IMR-90 (cell line): ENCODE measurements around the gene PANK4. TPM values are rescaled to one million over a fixed set of nuclear protein-coding genes. Genes with fewer than 3 reads are reported as not detected.

Experiments
- ATAC-seq: fragments of 200-7000 bp; cut with Tn5 transposase; 2 replicates; pipeline ENCODE4 v1.9.1; 2020; ENCODE audit warnings: low read depth, mild to moderate bottlenecking, moderate library complexity
- BruUV-seq: library from RNA; stranded (reverse); fragments of 400-500 nt; replicated peaks from 2 replicates; lab custom pipeline; 2021; lab: Mats Ljungman, UMichigan
- CTCF ChIA-PET: fragments of 300-600 bp; formaldehyde crosslinking; extraction: SDS; loops from one replicate; lab custom pipeline; 2021; ENCODE audit warnings: antibody characterized with exemption; lab: Yijun Ruan, JAX
- POLR2A ChIA-PET: fragments of 300-600 bp; sonication (Branson Sonifier 250); formaldehyde crosslinking; loops from one replicate; lab custom pipeline; 2022; ENCODE audit warnings: antibody characterized with exemption; ENCODE audit not compliant: unreplicated experiment; lab: Charles Lee
- DNase-seq: peaks from one replicate; pipeline ENCODE4 v3.0.0; 2013
- H2AFZ ChIP-seq: replicated peaks from 2 replicates; pipeline ENCODE3; 2013; ENCODE audit warnings: low read length, mild to moderate bottlenecking; ENCODE audit not compliant: poor library complexity
- H2AK5ac ChIP-seq: 2 replicates; pipeline ENCODE4 v1.6.1; 2013; ENCODE audit warnings: low read depth, low read length, inconsistent platforms
- H2AK9ac ChIP-seq: replicated peaks from 2 replicates; pipeline ENCODE3; 2013; ENCODE audit warnings: mild to moderate bottlenecking, low read depth, low read length, moderate library complexity; ENCODE audit not compliant: poor library complexity
- H2BK120ac ChIP-seq: 2 replicates; pipeline ENCODE4 v1.6.1; 2013; ENCODE audit warnings: low read depth, low read length, inconsistent platforms
- H2BK15ac ChIP-seq: 3 replicates; pipeline ENCODE4 v1.6.1; 2013; ENCODE audit warnings: low read depth, low read length, inconsistent platforms
- H2BK20ac ChIP-seq: 2 replicates; pipeline ENCODE4 v1.6.1; 2013; ENCODE audit warnings: low read depth, mild to moderate bottlenecking, inconsistent platforms, low read length, moderate library complexity
- H2BK5ac ChIP-seq: 2 replicates; pipeline ENCODE4 v1.6.1; 2013; ENCODE audit warnings: mild to moderate bottlenecking, low read depth, low read length, inconsistent platforms; ENCODE audit not compliant: poor library complexity, severe bottlenecking
- H3K14ac ChIP-seq: replicated peaks from 2 replicates; pipeline ENCODE4 v1.6.1; 2013; ENCODE audit warnings: low read depth, low read length, inconsistent platforms
- H3K18ac ChIP-seq: 2 replicates; pipeline ENCODE4 v1.6.1; 2013; ENCODE audit warnings: low read depth, low read length, control low read depth
- H3K23ac ChIP-seq: 2 replicates; pipeline ENCODE4 v1.6.1; 2013; ENCODE audit warnings: low read depth, low read length, inconsistent platforms
- H3K27ac ChIP-seq: 2 replicates; pipeline ENCODE4 v1.5.1; 2013; ENCODE audit warnings: mild to moderate bottlenecking, control low read depth, low read length; ENCODE audit not compliant: insufficient read depth
- H3K27me3 ChIP-seq: 2 replicates; pipeline ENCODE4 v1.6.1; 2013; ENCODE audit warnings: low read length; ENCODE audit not compliant: control insufficient read depth, insufficient read depth
- H3K36me3 ChIP-seq: 2 replicates; pipeline ENCODE4 v1.6.1; 2013; ENCODE audit warnings: low read length, mixed read lengths; ENCODE audit not compliant: control insufficient read depth, insufficient read depth
- H3K4ac ChIP-seq: 2 replicates; pipeline ENCODE4 v1.6.1; 2013; ENCODE audit warnings: low read depth, low read length, inconsistent platforms
- H3K4me1 ChIP-seq: 2 replicates; pipeline ENCODE4 v1.6.1; 2013; ENCODE audit warnings: low read length, mixed read lengths; ENCODE audit not compliant: control insufficient read depth, insufficient read depth
- H3K4me2 ChIP-seq: 2 replicates; pipeline ENCODE4 v1.6.1; 2013; ENCODE audit warnings: low read depth, mild to moderate bottlenecking, control low read depth, low read length, moderate library complexity
- H3K4me3 ChIP-seq: 2 replicates; pipeline ENCODE4 v1.5.1; 2013; ENCODE audit warnings: low read depth, mild to moderate bottlenecking, control low read depth, low read length, moderate library complexity; ENCODE audit not compliant: insufficient read depth
- H3K56ac ChIP-seq: 2 replicates; pipeline ENCODE4 v1.6.1; 2013; ENCODE audit warnings: low read length, inconsistent platforms; ENCODE audit not compliant: insufficient read depth; ENCODE audit errors: extremely low read depth
- H3K79me1 ChIP-seq, 2 experiments: 2 replicates each; pipeline ENCODE4 v1.6.1; 2013; ENCODE audit warnings: low read length in 2 of 2, inconsistent platforms in 1 of 2, low read depth in 1 of 2
- H3K9ac ChIP-seq: 2 replicates; pipeline ENCODE4 v1.6.1; 2013; ENCODE audit warnings: low read depth, low read length, control low read depth
- H3K9me1 ChIP-seq: 2 replicates; pipeline ENCODE4 v1.6.1; 2013; ENCODE audit warnings: low read length, inconsistent platforms; ENCODE audit not compliant: insufficient read depth
- H3K9me3 ChIP-seq: 2 replicates; pipeline ENCODE4 v1.6.1; 2013; ENCODE audit warnings: low read length; ENCODE audit not compliant: control insufficient read depth, insufficient read depth
- H4K20me1 ChIP-seq: 2 replicates; pipeline ENCODE4 v1.6.1; 2013; ENCODE audit warnings: low read length, inconsistent platforms; ENCODE audit not compliant: insufficient read depth
- H4K5ac ChIP-seq: 2 replicates; pipeline ENCODE4 v1.6.1; 2013; ENCODE audit warnings: mild to moderate bottlenecking, low read depth, low read length, control low read depth
- H4K8ac ChIP-seq, 2 experiments: 2 replicates each; pipeline ENCODE4 v1.6.1; 2013; ENCODE audit warnings: low read depth in 2 of 2, low read length in 2 of 2, control low read depth in 1 of 2, inconsistent platforms in 1 of 2
- H4K91ac ChIP-seq: 2 replicates; pipeline ENCODE4 v1.6.1; 2013; ENCODE audit warnings: low read depth, low read length, inconsistent platforms; ENCODE audit not compliant: insufficient read depth
- MAZ ChIP-seq: IDR thresholded peaks from 2 replicates; pipeline ENCODE4 v1.6.1; 2012; ENCODE audit warnings: low read depth, mild to moderate bottlenecking, low read length, improper control_type of control experiment, moderate library complexity, borderline replicate concordance
- POLR2A ChIP-seq: IDR thresholded peaks from 2 replicates; pipeline ENCODE4 v1.6.1; 2012; ENCODE audit warnings: mild to moderate bottlenecking, low read depth, low read length
- RAD21 ChIP-seq: IDR thresholded peaks from 2 replicates; pipeline ENCODE4 v1.6.1; 2012; ENCODE audit warnings: low read length, improper control_type of control experiment
- RCOR1 ChIP-seq: IDR thresholded peaks from 2 replicates; pipeline ENCODE4 v1.6.1; 2012; ENCODE audit warnings: mild to moderate bottlenecking, low read length, improper control_type of control experiment; ENCODE audit not compliant: insufficient replicate concordance
- RFX5 ChIP-seq: IDR thresholded peaks from 2 replicates; pipeline ENCODE4 v1.8.0; 2012; ENCODE audit warnings: low read depth, mild to moderate bottlenecking, low read length, moderate library complexity
- WGBS, 2 experiments: methylation state at CpG; one replicate each; pipeline versions ENCODE4 v1.1.5 to v1.1.7; 2013; ENCODE audit warnings: missing lambda C conversion rate in 2 of 2; ENCODE audit not compliant: insufficient read length in 1 of 2; ENCODE audit errors: extremely low coverage in 2 of 2; 5-methylcytosine and 5-hydroxymethylcytosine counted together
- dilution Hi-C: fragments of 300-500 bp; cut with HindIII; formaldehyde crosslinking; loops from one replicate; pipeline ENCODE4 v1.14.3; 2018; ENCODE audit warnings: low sequenced_read_pairs; ENCODE audit not compliant: unreplicated experiment
- in situ Hi-C: fragments of 300-500 bp; cut with MboI; formaldehyde crosslinking; loops from 3 replicates; pipeline ENCODE4 v1.14.3; 2019; ENCODE audit warnings: low sequenced_read_pairs, inconsistent platforms, mixed read lengths
- intact Hi-C: fragments of 100-400 bp; cut with micrococcal nuclease; formaldehyde crosslinking; loops from 2 replicates; pipeline ENCODE4 v1.10.0; 2022
- polyA plus RNA-seq, 3 experiments: library from polyadenylated mRNA; depleted of rRNA; stranded (reverse); fragments of >200 nt; gene quantifications; 2 replicates each; pipeline ENCODE4 v1.2.3, GENCODE V29; 2012; ENCODE audit warnings: low replicate concordance in 1 of 3
- total RNA-seq: library from RNA; depleted of rRNA; stranded (reverse); fragments of >200 nt; gene quantifications from 2 replicates; pipeline ENCODE4 v1.2.3, GENCODE V29; 2012

The PANK4 gene
- total and polyA plus RNA-seq, 2 of the 4 experiments (the other 2 are of a cell fraction) = 14.0 to 18.5 TPM

- H2AK5ac ChIP-seq = no peak overlapping the region
- in situ Hi-C loops = no loop called here
- H4K5ac ChIP-seq = no peak overlapping the region
- H4K8ac ChIP-seq = no peak overlapping the region
- no peak overlapping the region for H2AK9ac ChIP-seq
- dilution Hi-C loops = no loop called here
- no peak overlapping the region for H3K18ac ChIP-seq
- no peaks in the 10 kb centered on the region for H3K79me1 ChIP-seq
- H2BK20ac ChIP-seq = no peak overlapping the region
- no peak overlapping the region for H3K23ac ChIP-seq
- no peak overlapping the region for H2AFZ ChIP-seq
- peaks cover 2% of the 10 kb centered on the region; the same call in 1 of the 2 replicates for H3K4me1 ChIP-seq
- no peak overlapping the region for H2BK15ac ChIP-seq
- H3K27ac ChIP-seq = no peak overlapping the region
- intact Hi-C loops = no loop called here
- H3K4me2 ChIP-seq = no peak overlapping the region
- 29% methylated on average over 10 of the region's 42 CpGs; no CpG with 5 or more reads in 1 of the 2 experiments for WGBS, 2 experiments
- ChIA-PET CTCF (no interaction called here), POLR2A (no interaction called here)
- H2BK120ac ChIP-seq = no peak overlapping the region
- no peak overlapping the region for H3K14ac ChIP-seq
- H4K20me1 ChIP-seq = peaks cover 3% of the 10 kb centered on the region; the same call in 1 of the 2 replicates
- no peak overlapping the region for H3K4me3 ChIP-seq
- no peaks in the 10 kb centered on the region for H3K9me3 ChIP-seq
- BruUV-seq = no TSS peak
- H3K27me3 ChIP-seq = peaks cover 12% of the 10 kb centered on the region; the same call in 1 of the 2 replicates
- no peaks in the 10 kb centered on the region for H3K9me1 ChIP-seq
- no peak overlapping the region for H2BK5ac ChIP-seq
- H4K91ac ChIP-seq = no peak overlapping the region
- no peak overlapping the region for H3K56ac ChIP-seq
- TF ChIP-seq RCOR1 (no peak), MAZ (no peak), RFX5 (no peak), RAD21 (no peak), POLR2A (no peak)
- peaks cover 5% of the 10 kb centered on the region; the same call in 1 of the 2 replicates for H3K36me3 ChIP-seq
- DNase-seq (no peak), ATAC-seq (no peak)
- no peak overlapping the region for H3K4ac ChIP-seq
- H3K9ac ChIP-seq = no peak overlapping the region
Observed at GRCh38 chr1:2503554-2504224, 22.7 kb downstream of the PANK4 start.
